ENCODE measurements around the gene SERTAD3. TPM values are rescaled to one million over a fixed set of nuclear protein-coding genes. Genes with fewer than 3 reads are reported as not detected.

Gene SERTAD3
- total RNA-seq, 1 experiment from 2014 or later = 30.9 TPM

DNA sequence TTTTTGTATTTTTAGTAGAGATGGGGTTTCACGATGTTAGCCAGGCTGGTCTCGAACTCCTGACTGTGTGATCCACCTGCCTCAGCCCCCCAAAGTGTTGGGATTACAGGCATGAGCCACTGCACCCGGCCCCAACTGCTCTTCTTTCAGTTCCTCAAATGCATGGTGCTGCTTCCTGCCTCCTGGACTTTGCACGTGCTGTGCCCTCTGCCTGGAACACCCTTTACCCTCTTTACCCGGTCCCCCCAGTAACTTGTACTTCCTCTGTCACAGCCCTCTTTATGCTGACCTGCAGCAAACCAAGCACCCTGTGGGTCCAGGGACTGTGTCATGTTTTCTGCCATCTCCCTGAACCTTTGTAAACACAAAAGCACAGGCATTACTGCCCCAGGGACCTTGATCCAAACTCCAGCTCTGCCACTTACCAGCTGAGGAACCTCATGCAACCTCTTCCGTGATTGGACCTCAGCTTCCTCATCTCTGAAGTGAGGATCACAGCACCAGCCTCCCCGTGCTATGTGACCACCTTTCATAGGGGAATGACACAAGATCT is 17.6 kb upstream of the SERTAD3 start:
- no peak overlapping the region for H2BK15ac ChIP-seq (ENCODE audit: low read depth, low read length)
- no peak overlapping the region for H3K23ac ChIP-seq (ENCODE audit: insufficient read length, low read depth, low read length)
- no peak overlapping the region for H2BK12ac ChIP-seq (ENCODE audit: insufficient read length, low read depth, low read length)
- no peak overlapping the region for H2BK120ac ChIP-seq (ENCODE audit: low read depth, low read length, poor library complexity, severe bottlenecking)
- no peaks in the 10 kb centered on the region for H3K79me2 ChIP-seq (ENCODE audit: insufficient read depth, low read length)
- H3K23me2 ChIP-seq (ENCODE audit: insufficient read length, low read depth, low read length, poor library complexity, severe bottlenecking) = no peaks in the 10 kb centered on the region
- no peak overlapping the region for H2BK20ac ChIP-seq (ENCODE audit: low read depth, low read length, poor library complexity, severe bottlenecking)
- H2AFZ ChIP-seq (ENCODE audit: low read length) = no peak overlapping the region
- Mint-ChIP-seq H3K36me3 (ENCODE audit: insufficient read depth in 1 of 3, low read depth in 3 of 3) (peaks cover 0 to 4% (median 0%) of the 10 kb centered on the region in 3 experiments; a peak in 1 of 7 replicates), H3K4me3 (no peak overlapping the region), H3K27me3 (ENCODE audit: low read depth) (peaks cover 15% of the 10 kb centered on the region), H3K9me3 (peaks cover 0 to 5% of the 10 kb centered on the region in 2 experiments; a peak in 3 of 5 replicates), H3K4me1 (peaks cover 14 to 18% of the 10 kb centered on the region in 2 experiments), H3K27ac (no peak overlapping the region)
- H3K4ac ChIP-seq (ENCODE audit: low read depth, low read length) = no peak overlapping the region
- no peaks in the 10 kb centered on the region for H3K79me1 ChIP-seq (ENCODE audit: insufficient read depth, low read depth, low read length, poor library complexity, severe bottlenecking)
- H3K56ac ChIP-seq (ENCODE audit: insufficient read length, low read depth, low read length) = no peak overlapping the region
- TF ChIP-seq, protein P1, sequence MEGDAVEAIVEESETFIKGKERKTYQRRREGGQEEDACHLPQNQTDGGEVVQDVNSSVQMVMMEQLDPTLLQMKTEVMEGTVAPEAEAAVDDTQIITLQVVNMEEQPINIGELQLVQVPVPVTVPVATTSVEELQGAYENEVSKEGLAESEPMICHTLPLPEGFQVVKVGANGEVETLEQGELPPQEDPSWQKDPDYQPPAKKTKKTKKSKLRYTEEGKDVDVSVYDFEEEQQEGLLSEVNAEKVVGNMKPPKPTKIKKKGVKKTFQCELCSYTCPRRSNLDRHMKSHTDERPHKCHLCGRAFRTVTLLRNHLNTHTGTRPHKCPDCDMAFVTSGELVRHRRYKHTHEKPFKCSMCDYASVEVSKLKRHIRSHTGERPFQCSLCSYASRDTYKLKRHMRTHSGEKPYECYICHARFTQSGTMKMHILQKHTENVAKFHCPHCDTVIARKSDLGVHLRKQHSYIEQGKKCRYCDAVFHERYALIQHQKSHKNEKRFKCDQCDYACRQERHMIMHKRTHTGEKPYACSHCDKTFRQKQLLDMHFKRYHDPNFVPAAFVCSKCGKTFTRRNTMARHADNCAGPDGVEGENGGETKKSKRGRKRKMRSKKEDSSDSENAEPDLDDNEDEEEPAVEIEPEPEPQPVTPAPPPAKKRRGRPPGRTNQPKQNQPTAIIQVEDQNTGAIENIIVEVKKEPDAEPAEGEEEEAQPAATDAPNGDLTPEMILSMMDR (conservative IDR thresholded peaks at IDR 0.05) = no peak
- WGBS (ENCODE audit: extremely low coverage, insufficient read length, low lambda C conversion rate) = no CpG with 5 or more reads among the region's 7 CpGs
- H2AK5ac ChIP-seq (ENCODE audit: insufficient read length, low read length) = no peak overlapping the region
- H4K20me1 ChIP-seq (ENCODE audit: control insufficient read depth, insufficient read depth, insufficient read length) = no peaks in the 10 kb centered on the region
- H3K27ac ChIP-seq (ENCODE audit: insufficient read length, low read depth, low read length) = no peak overlapping the region
- no peaks in the 10 kb centered on the region for H3K9me3 ChIP-seq (ENCODE audit: control insufficient read depth, low read depth, low read length)
- H3T11ph ChIP-seq (ENCODE audit: low read length) = no peak overlapping the region
- H3K9ac ChIP-seq (ENCODE audit: extremely low read depth, insufficient read length, low read length) = no peak overlapping the region
- no peak overlapping the region for H4K5ac ChIP-seq (ENCODE audit: insufficient read length, low read depth, low read length)
- no peaks in the 10 kb centered on the region; the same call in 1 of the 2 replicates for H3K4me1 ChIP-seq (ENCODE audit: insufficient read depth, low read length)
- H2BK5ac ChIP-seq (ENCODE audit: insufficient read length, low read length) = no peak overlapping the region
- no peak for DNase-seq
- no peak overlapping the region for H4K8ac ChIP-seq (replicated peaks; ENCODE audit: insufficient read length, low read depth, low read length)
- no peak overlapping the region for H3K18ac ChIP-seq (ENCODE audit: insufficient read length, low read depth, low read length)
- no peak overlapping the region for H3K4me2 ChIP-seq (ENCODE audit: insufficient read depth, insufficient read length, low read length)
- H3K14ac ChIP-seq (ENCODE audit: insufficient read depth, low read length) = no peak overlapping the region
- H3K27me3 ChIP-seq (ENCODE audit: insufficient read depth, low read length) = peaks cover 8% of the 10 kb centered on the region; the same call in 1 of the 2 replicates
- H4K91ac ChIP-seq (ENCODE audit: insufficient read length, low read depth, low read length) = no peak overlapping the region
